ENCODE results near the gene FAM98B. TPM values are rescaled to one million over a fixed set of nuclear protein-coding genes. Genes with fewer than 3 reads are reported as not detected.

Gene FAM98B
- total RNA-seq, 1 experiment from 2014 or later = 50.0 TPM

- Histone ChIP-seq H2AFZ (ENCODE audit: low read length) (no peak overlapping the region), H2AK5ac (ENCODE audit: insufficient read length, low read length) (no peak overlapping the region), H3K18ac (ENCODE audit: insufficient read length, low read depth, low read length) (no peak overlapping the region), H3K4ac (ENCODE audit: low read depth, low read length) (no peak overlapping the region), H2BK5ac (ENCODE audit: insufficient read length, low read length) (no peak overlapping the region), H3K9me3 (ENCODE audit: control insufficient read depth, low read depth, low read length) (no peaks in the 10 kb centered on the region), H3K9ac (ENCODE audit: extremely low read depth, insufficient read length, low read length) (no peak overlapping the region), H3T11ph (ENCODE audit: low read length) (no peak overlapping the region), H3K79me2 (ENCODE audit: insufficient read depth, low read length) (no peaks in the 10 kb centered on the region), H3K79me1 (ENCODE audit: insufficient read depth, low read depth, low read length, poor library complexity, severe bottlenecking) (no peaks in the 10 kb centered on the region), H3K4me1 (ENCODE audit: insufficient read depth, low read length) (no peaks in the 10 kb centered on the region), H3K4me2 (ENCODE audit: insufficient read depth, insufficient read length, low read length) (no peak overlapping the region), H4K20me1 (ENCODE audit: control insufficient read depth, insufficient read depth, insufficient read length) (no peaks in the 10 kb centered on the region), H4K8ac (replicated peaks; ENCODE audit: insufficient read length, low read depth, low read length) (no peak overlapping the region), H3K27me3 (ENCODE audit: insufficient read depth, low read length) (no peaks in the 10 kb centered on the region), H2BK15ac (ENCODE audit: low read depth, low read length) (no peak overlapping the region), H2BK20ac (ENCODE audit: low read depth, low read length, poor library complexity, severe bottlenecking) (no peak overlapping the region), H4K91ac (ENCODE audit: insufficient read length, low read depth, low read length) (no peak overlapping the region), H2BK12ac (ENCODE audit: insufficient read length, low read depth, low read length) (no peak overlapping the region), H4K5ac (ENCODE audit: insufficient read length, low read depth, low read length) (no peak overlapping the region), H3K14ac (ENCODE audit: insufficient read depth, low read length) (no peak overlapping the region), H3K27ac (ENCODE audit: insufficient read length, low read depth, low read length) (no peak overlapping the region), H3K23me2 (ENCODE audit: insufficient read length, low read depth, low read length, poor library complexity, severe bottlenecking) (no peaks in the 10 kb centered on the region), H3K56ac (ENCODE audit: insufficient read length, low read depth, low read length) (no peak overlapping the region), H2BK120ac (ENCODE audit: low read depth, low read length, poor library complexity, severe bottlenecking) (no peak overlapping the region), H3K23ac (ENCODE audit: insufficient read length, low read depth, low read length) (no peak overlapping the region)
- no peak overlapping the region for H3K4me3 Mint-ChIP-seq
- no peaks in the 10 kb centered on the region for H3K9me3 Mint-ChIP-seq
- H3K27me3 Mint-ChIP-seq (ENCODE audit: low read depth) = no peaks in the 10 kb centered on the region
- WGBS (ENCODE audit: extremely low coverage, insufficient read length, low lambda C conversion rate) = no CpG with 5 or more reads among the region's 3 CpGs
- H3K4me1 Mint-ChIP-seq = peaks cover 0 to 7% of the 10 kb centered on the region in 2 experiments; a peak in 2 of 4 replicates
- no peak overlapping the region; a peak in 1 of 7 replicates for H3K27ac Mint-ChIP-seq
- no peak for DNase-seq
- TF ChIP-seq CTCF (conservative IDR thresholded peaks at IDR 0.05) = no peak
- no peaks in the 10 kb centered on the region for H3K36me3 Mint-ChIP-seq (ENCODE audit: insufficient read depth in 1 of 3, low read depth in 3 of 3)
Observed at GRCh38 chr15:38536201-38536676, 82.3 kb downstream of the FAM98B start.

Other genes starting within 250 kb of the FAM98B start
- 41.0 and 42.1 TPM in 2 replicates for gene SPRED1, start 201.3 kb upstream of the FAM98B start, total RNA-seq (2021)
- gene RASGRP1, start 110.7 kb downstream of the FAM98B start, total RNA-seq (2021) = 0.50 and 0.85 TPM in 2 replicates

Data from H9 (cell line).